Upper lobe of left lung (tissue), 4 donors: Measurements from ENCODE around the gene DMXL2.

Source experiments
- CTCF ChIP-seq, 6 experiments: fragments of 450-650 bp in 4 of 6; fragments of 200-600 bp in 2 of 6; sonication (generic) in 2 of 6; IDR thresholded peaks; one replicate each; pipeline ENCODE4 v1.5.1; 2016 to 2019; ENCODE audit warnings: antibody characterized with exemption in 6 of 6
- POLR2A ChIP-seq, 4 donors: fragments of 450-650 bp; IDR thresholded peaks; one replicate each; pipeline ENCODE4 v1.5.1; 2016 to 2017; ENCODE audit warnings: antibody characterized with exemption in 4 of 4, mild to moderate bottlenecking in 2 of 4

GRCh38 chr15:51484781-51485180 is 137.8 kb downstream of the DMXL2 start:
- TF ChIP-seq POLR2A (IDR thresholded peaks at IDR 0.05) (no peak), CTCF (IDR thresholded peaks at IDR 0.05) (no peak)
